Tibial nerve (tissue), 4 donors: Measurements from ENCODE around the gene FBXO44.

Source experiments
- CTCF ChIP-seq, 5 experiments: fragments of 200-600 bp in 3 of 5; fragments of 450-650 bp in 2 of 5; sonication (generic) in 3 of 5; IDR thresholded peaks; one replicate each; pipeline ENCODE4 v1.5.1; 2016 to 2019; ENCODE audit warnings: antibody characterized with exemption in 5 of 5, mild to moderate bottlenecking in 3 of 5, moderate library complexity in 2 of 5
- EP300 ChIP-seq, 2 donors: sonication (generic); formaldehyde crosslinking; IDR thresholded peaks; one replicate each; pipeline ENCODE4 v1.6.1; 2017; ENCODE audit warnings: antibody characterized with exemption in 2 of 2, mild to moderate bottlenecking in 1 of 2
- POLR2A ChIP-seq, 2 donors: fragments of 450-650 bp; IDR thresholded peaks; one replicate each; pipeline ENCODE4 v1.6.1; 2017; ENCODE audit warnings: antibody characterized with exemption in 2 of 2, mild to moderate bottlenecking in 2 of 2, moderate library complexity in 2 of 2

DNA sequence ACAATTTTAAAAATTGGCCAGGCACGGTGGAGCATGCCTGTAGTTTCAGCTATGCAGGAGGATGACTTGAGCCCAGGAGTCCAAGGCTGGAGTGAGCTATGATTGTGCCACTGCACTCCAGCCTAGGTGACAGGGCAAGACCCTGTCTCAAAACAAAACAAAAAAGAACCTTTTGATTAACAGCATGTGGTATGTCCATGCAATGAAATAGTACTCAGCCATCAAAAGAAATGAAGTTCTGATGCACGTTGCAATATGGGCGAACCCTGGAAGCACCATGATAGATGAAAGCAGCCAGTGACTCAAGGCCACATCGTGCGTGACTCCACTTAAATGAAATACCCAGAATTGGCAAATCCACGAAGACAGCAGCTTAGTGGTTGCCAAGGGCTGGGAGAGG lies 47.9 kb upstream of the FBXO44 start:
- no peak for TF ChIP-seq CTCF (IDR thresholded peaks at IDR 0.05)
- TF ChIP-seq EP300 (IDR thresholded peaks at IDR 0.05) = no peak
- TF ChIP-seq POLR2A (IDR thresholded peaks at IDR 0.05) = no peak
